Stimulated activated CD4-positive, alpha-beta T cell treated with anti-CD3 and anti-CD28 coated beads, Interleukin-15, amount 100 ng/mL, for 24 hours (primary cell): ENCODE data around the gene HOXA5.

Experiments
- DNase-seq: peaks from one replicate; pipeline ENCODE4 v3.0.0-alpha.2; 2020

The HOXA5 gene

GRCh38 chr7:27182285-27182841 is 38.9 kb upstream of the HOXA5 start:
- DNase-seq: no peak

GRCh38 chr7:27181795-27182275 is 38.4 kb upstream of the HOXA5 start:
- DNase-seq: peak; percentile 0

GRCh38 chr7:27180431-27181420 is 37.2 kb upstream of the HOXA5 start:
- peak; percentile 0 for DNase-seq

DNA sequence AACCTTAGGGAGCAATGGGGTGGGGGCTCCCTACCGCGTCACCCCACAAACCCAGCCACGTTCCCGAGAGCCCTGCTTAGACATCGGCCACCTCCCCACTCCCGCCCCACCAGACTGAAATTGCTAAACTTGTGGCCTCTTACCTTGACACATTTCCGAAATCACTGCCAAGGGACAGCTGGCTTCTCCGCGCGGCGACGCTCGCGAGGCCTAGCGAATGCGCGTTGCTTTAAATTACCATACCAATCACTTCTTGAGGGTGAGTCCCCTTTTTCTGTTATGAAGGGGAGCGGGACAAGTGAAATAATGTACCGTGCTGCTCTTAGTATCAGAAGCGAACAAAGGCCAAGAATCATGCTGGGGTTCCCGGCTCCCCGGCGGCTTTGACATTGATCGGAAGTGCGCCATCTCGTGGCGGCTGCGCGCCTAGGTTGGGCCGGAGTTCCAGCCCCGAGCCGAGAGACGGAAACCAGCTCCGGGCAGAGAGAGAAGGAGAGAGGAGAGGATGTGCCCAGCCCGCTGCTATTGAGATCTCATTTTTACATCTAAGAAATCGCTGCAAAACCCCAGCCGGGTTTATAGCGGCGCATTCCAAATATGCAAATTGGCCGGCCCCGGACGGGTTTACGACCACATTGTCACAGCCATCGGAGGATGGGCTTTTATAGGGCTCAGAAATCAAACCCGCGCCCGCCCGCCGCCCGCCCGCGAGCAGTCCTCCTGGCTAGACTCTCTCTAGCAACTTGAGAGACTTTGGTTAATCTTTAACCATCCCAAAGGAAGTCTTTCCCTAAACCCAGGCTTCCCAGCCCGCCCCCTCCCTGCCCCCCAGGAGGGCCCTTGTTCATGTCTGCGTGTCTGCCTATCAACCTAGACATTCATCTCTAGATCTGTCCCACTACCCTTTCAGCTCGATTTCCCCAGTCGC is 36.3 kb upstream of the HOXA5 start:
- peak; percentile 74 for DNase-seq

DNA sequence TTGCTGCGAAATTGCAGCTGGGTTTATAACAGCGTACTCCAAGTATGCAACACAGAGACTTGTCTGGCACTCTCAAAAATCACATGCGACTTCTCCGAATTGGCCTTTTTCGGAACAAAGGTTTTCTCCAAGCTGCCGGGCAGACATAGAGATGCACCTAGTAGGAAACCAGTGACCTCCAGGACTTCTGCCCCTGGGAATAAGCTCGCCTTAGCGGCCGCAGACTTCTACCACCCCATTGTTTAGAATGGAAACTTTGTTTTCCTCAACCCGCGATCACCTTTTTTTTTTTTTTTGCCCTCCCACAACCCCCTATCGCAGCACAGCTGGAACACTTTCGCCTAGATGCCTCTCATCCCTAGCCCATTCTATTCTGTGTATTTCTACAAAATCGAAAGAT is 35.5 kb upstream of the HOXA5 start:
- DNase-seq: no peak

DNA sequence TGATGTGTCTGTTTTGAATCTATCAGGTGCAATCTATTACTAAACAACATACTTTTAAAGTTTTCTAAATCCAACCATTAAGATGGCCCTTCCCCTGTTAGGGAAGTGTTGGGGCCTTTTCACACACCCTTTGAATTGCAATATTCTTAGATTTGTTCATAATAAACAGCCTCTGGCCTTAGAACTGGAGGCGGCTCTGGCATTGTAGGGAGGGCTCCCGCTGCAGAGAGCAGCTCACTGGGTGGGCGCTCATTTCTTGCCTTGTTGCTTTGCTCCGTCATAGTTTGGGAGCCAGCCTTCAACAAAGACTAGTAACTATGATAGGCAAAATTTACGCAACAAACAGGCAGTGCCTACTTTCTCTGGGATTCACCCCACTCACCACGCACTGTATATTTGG is 34.9 kb upstream of the HOXA5 start:
- no peak for DNase-seq

- DNase-seq: peak; percentile 0
Observed at GRCh38 chr7:27177795-27178320, 34.4 kb upstream of the HOXA5 start.

DNA sequence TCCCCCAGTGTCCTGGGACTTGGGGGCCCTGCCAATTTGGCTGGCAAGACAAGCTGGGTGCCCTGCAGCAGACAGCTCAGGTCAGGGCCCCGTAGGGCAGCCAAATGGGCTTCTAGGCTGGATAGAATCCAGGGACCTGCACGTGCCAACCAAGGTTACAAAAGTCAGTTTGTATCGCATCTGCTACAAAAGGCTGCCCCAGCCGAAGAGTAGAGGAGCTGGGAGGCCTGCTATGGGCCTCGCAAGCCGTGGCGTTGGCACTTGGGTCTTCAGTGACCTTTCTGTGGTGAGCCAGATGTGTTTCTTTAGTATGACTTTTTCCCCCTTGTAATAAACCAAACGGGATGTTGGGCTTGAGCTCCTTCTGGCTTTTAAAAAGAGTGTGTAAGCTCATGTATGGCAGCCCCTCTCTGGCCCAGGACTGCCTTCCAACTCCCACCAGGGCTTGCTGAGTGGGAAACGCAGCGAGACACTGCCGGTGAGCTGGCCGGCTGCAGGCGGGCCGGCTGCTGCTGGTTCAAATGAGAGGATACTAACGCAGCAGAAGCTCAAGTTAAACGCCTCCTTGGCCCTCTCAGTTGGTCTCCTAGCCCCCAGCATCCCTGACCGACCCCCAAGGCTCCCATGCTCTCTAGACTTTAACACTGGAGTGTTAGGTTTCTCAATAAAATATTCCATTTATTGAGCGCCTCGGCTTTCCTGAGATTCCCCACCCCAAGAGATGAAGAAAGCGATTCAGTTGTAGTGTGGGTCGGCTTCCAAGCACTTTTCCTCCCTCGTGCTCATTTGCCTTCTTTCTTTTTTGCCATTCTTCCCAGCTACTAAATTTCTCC is 33.7 kb upstream of the HOXA5 start:
- DNase-seq: peak; percentile 0

DNA sequence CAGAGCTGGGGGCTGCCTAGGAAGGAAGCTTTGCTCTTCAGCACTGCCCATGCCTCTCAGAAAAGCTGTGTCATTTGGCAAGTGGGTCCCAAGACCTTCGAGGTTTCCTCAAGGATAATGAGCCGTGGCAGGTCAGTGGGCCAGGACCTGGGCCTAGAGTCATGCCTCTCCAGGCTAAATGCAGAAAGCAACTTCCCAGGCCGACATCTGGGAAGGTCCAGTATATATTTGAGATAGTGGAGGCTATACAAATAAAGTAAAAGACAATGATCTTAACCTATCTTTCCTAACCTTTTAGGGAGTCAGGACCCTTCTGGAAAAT is 33.0 kb upstream of the HOXA5 start:
- DNase-seq: peak; percentile 0

DNA sequence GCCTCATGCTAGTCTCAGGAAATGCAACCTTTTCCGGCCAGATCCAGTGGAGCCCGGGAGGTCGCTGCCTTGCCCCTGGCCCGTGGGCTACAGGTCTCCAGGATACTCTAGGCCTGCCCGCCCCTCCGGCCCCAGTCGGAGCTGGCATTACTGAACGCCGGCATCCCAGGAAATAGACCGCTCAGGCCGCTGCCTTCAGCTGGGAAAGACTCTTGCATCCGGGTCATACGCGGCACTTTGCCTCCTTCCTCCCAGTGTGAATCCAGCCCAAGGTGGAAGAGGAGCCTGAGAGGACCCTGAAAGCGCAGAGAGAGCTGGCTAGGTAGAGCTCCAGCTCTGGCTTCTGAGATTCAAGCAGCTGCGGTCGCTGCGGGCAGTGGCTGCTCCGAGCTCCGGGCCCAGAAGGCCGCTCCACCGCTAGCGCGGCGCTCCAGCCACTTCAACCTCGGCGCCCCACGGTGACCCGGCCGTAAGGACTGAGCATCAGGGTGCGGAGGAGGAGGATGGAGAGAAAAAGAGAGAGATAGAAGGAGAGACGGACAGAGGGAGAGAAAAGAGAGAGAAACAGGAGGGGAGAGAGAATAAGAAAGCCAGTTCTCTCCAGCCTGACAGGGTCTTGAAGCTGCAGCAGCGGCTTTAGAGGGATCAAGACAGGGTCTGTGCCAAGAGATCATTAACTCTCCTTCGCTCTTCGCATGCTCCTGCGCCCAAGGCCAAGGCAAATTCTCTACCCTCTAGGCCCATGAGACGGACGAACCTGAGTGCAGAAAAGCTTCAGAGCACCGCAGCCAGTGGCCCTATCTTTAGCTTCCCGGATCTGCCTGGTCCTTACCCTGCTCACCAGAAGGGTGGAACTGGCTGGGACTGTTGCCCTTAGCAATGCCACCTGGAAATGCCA is 32.4 kb upstream of the HOXA5 start:
- DNase-seq: peak; percentile 0

GRCh38 chr7:27174874-27175625 is 31.6 kb upstream of the HOXA5 start:
- peak; percentile 1 for DNase-seq

DNA sequence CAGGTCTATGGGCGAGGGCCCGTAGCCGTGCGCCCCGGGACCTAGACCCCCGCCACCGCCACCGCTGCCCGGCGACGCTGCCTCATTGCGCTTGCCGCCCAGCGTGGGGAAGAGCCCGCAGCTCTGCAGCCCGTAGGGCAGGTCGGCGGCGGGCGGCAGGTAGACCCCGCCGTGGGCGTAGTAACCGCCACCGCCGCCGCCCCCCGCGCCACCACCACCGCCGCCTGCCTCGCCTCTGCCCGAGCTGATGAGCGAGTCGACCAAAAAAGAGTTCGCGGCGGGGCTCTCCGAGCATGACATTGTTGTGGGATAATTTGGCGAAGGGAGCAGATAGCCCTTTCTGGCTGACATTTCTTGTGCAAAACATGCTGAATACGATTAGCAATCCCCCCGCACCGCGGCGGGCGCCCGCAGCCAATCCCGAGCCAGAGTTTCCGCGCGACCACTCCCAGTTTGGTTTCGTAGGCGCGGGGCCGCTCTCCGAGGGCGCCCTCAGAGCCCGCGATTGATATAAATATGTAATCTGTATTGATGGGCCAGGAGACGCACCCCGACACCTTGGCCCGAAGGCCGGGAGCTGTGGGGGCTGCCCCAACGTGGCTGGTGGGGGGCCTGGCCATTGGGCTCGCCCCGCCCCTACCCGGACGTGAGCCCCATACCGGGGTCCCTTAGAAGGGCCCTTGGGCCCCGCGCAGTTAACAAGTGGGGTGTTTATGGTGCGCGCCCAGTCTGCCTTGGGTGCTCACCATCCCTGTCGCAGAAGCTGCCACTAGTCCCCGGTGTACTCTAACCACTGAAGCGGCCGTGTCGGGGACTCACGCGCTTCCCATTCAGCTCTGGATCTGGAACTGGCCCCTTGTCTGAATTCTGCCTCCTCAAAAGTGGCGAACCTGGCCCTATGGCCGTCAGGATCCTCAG is 30.7 kb upstream of the HOXA5 start, which contains the start of gene HOXA10:
Gene HOXA10, minus strand, starts transcription at position 365 of the 918 bp plus-strand sequence. Its CDS starts 14 bp downstream, at position 351.
- peak; percentile 9 for DNase-seq

DNA sequence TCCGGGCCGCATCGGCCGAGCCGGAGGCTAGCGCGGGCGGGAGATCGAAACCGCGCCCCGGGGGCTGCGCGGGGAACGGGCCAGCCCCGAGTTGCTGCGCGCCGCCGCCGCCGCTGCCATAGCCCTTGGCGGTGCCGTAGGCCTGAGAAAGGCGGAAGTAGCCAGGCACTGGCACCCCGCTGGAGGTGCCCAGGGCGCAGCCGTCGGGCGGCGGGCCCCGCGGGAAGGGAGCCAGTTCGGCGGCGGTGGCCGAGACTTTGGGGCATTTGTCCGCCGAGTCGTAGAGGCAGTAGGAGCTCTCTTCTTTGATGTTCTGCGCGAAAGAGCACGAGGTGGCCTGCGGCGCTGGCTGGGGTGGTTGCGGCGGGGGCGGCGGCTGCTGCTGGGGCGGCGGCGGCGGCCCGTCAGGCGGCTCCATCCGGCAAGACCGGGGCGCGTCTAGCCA is 30.1 kb upstream of the HOXA5 start:
- DNase-seq: peak; percentile 37

- DNase-seq: peak; percentile 19
Observed at GRCh38 chr7:27172823-27173510, 29.5 kb upstream of the HOXA5 start.

DNA sequence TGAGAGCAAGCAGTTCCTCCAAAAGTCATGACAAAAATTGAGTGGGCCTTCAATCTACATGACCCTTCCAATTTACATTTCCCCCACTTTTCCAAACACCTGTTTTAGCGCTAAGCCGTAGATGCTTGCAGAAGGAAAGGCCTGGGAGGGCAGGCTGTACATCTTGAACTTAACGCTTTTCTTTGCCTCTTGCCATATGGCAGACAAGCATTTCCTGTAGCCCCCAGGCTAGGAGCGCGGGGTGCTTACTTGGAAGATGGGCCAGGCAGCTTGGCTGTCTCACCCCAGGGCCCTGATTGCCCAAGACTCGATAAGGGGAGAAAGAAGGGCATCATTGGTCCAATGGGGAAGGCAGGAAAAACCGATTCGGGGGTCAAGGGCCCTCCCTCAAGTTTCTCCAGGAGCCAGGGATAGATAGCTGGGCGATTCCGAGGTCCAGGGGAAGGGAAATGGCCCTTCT is 28.9 kb upstream of the HOXA5 start:
- peak; percentile 3 for DNase-seq

DNA sequence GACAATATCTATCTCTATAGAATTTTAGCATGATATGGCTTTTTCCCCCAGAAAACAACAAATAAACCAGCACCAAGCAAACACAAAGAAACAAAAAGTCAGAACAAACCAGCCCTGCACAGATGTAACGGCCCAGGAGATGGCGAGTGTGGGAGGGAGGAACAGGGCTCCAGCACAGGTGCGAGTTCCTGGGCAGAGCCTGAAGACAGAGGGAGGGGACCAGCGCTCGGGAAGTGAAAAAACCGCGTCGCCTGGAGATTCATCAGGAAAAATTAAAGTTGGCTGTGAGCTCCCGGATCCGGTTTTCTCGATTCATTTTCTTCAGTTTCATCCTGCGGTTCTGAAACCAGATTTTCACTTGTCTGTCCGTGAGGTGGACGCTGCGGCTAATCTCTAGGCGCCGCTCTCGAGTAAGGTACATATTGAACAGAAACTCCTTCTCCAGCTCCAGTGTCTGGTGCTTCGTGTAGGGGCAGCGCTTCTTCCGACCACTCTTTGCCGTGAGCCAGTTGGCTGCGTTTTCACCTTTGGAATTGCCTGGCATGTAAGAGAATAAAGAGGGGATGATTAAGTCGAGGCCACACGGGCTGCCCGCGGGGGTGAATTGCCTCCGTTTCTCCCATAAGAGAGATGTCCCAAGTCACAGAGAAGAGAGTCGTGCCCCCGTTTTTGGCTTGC is 28.3 kb upstream of the HOXA5 start:
- DNase-seq: peak; percentile 6

GRCh38 chr7:27171325-27171636 is 27.8 kb upstream of the HOXA5 start:
- peak; percentile 1 for DNase-seq
